ENCODE data around the gene SPARC.
A peak's percentile ranks its signal among the peaks of the same experiment; 100 is the strongest.

SPARC gene

GRCh38 chr5:151661968-151662732, 24.6 kb downstream of the SPARC start:
- Histone ChIP-seq H3K9me3 (no peaks in the 10 kb centered on the region), H3K27ac (peak overlapping the region; percentile 89 to 91), H3K36me3 (peaks cover 48 to 53% (median 53%) of the 10 kb centered on the region in 3 donors), H3K4me1 (peaks cover 0 to 64% (median 49%) of the 10 kb centered on the region in 4 donors), H3K4me3 (no peak overlapping the region), H3K27me3 (no peaks in the 10 kb centered on the region)
- no peak for DNase-seq
- TF ChIP-seq CTCF (IDR thresholded peaks at IDR 0.05) = no peak
- intact Hi-C loops (cut with DNase I; ENCODE audit: low total_unique reads) = no loop called here

- intact Hi-C loops (cut with DNase I; ENCODE audit: low total_unique reads) = no loop called here
- TF ChIP-seq CTCF (IDR thresholded peaks at IDR 0.05) = peak in 1 of 2 experiments; percentile 10
- Histone ChIP-seq H3K4me1 (peaks cover 0 to 51% (median 37%) of the 10 kb centered on the region in 4 donors), H3K27me3 (no peaks in the 10 kb centered on the region), H3K36me3 (peaks cover 35 to 40% (median 40%) of the 10 kb centered on the region in 3 donors), H3K27ac (peak overlapping the region; percentile 32 to 89), H3K9me3 (no peaks in the 10 kb centered on the region), H3K4me3 (no peak overlapping the region)
- DNase-seq = no peak
Observed at GRCh38 chr5:151660616-151661495, 25.9 kb downstream of the SPARC start.

- peaks cover 21 to 24% (median 23%) of the 10 kb centered on the region in 3 donors for H3K36me3 ChIP-seq
- H3K4me1 ChIP-seq = peaks cover 0 to 35% (median 20%) of the 10 kb centered on the region in 4 donors
- TF ChIP-seq CTCF (IDR thresholded peaks at IDR 0.05) = peak; percentile 80 to 94
- DNase-seq = peak; percentile 61 to 91
- H3K4me3 ChIP-seq = no peak overlapping the region
- intact Hi-C loops (cut with DNase I; ENCODE audit: low total_unique reads) = loop anchor here (1.0 kb wide), 1 partner anchor 81 kb away; no protein-coding TSS in a partner anchor
- H3K27ac ChIP-seq = peak overlapping the region; percentile 34 to 89
- H3K27me3 ChIP-seq = no peaks in the 10 kb centered on the region
- no peaks in the 10 kb centered on the region for H3K9me3 ChIP-seq
Observed at GRCh38 chr5:151659001-151659754, 27.5 kb downstream of the SPARC start.

- TF ChIP-seq CTCF (IDR thresholded peaks at IDR 0.05) = no peak
- intact Hi-C loops (cut with DNase I; ENCODE audit: low total_unique reads) = no loop called here
- no peaks in the 10 kb centered on the region for H3K27me3 ChIP-seq
- no peak overlapping the region for H3K4me3 ChIP-seq
- H3K9me3 ChIP-seq = no peaks in the 10 kb centered on the region
- H3K27ac ChIP-seq = no peak overlapping the region
- DNase-seq = no peak
- peaks cover 3 to 5% (median 5%) of the 10 kb centered on the region in 3 donors for H3K36me3 ChIP-seq
- H3K4me1 ChIP-seq = peaks cover 0 to 17% (median 9%) of the 10 kb centered on the region in 4 donors
Observed at GRCh38 chr5:151657114-151657513, 29.6 kb downstream of the SPARC start.

GRCh38 chr5:151656311-151656710, 30.4 kb downstream of the SPARC start:
- no peak overlapping the region for H3K27ac ChIP-seq
- peaks cover 0 to 16% (median 9%) of the 10 kb centered on the region in 4 donors for H3K4me1 ChIP-seq
- no peaks in the 10 kb centered on the region for H3K36me3 ChIP-seq
- no peak overlapping the region for H3K4me3 ChIP-seq
- no peaks in the 10 kb centered on the region for H3K27me3 ChIP-seq
- TF ChIP-seq CTCF (IDR thresholded peaks at IDR 0.05) = no peak
- no peak for DNase-seq
- intact Hi-C loops (cut with DNase I; ENCODE audit: low total_unique reads) = no loop called here
- no peaks in the 10 kb centered on the region for H3K9me3 ChIP-seq

All from tibial artery (tissue), 4 donors.